HepG2 (cell line): ENCODE measurements around the gene OTUB2. TPM values are rescaled to one million over a fixed set of nuclear protein-coding genes. Genes with fewer than 3 reads are reported as not detected.

Experiments used
- ATAC-seq: fragments of 200-7000 bp; cut with Tn5 transposase; 3 replicates; pipeline ENCODE4 v1.9.1; 2020; ENCODE audit warnings: mild to moderate bottlenecking, moderate library complexity
- BruUV-seq: library from RNA; stranded (reverse); fragments of 400-500 nt; replicated peaks from 2 replicates; lab custom pipeline; 2021; lab: Mats Ljungman, UMichigan
- CTCF ChIA-PET: fragments of 300-600 bp; formaldehyde crosslinking; extraction: SDS; loops from one replicate; lab custom pipeline; 2021; ENCODE audit warnings: low total read pairs, inconsistent platforms, low intra/inter-chr PET ratio; lab: Yijun Ruan, JAX
- POLR2A ChIA-PET: fragments of 350-600 bp; sonication (Branson Sonifier 250); formaldehyde crosslinking; loops from one replicate; lab custom pipeline; 2020; ENCODE audit warnings: antibody characterized with exemption, inconsistent platforms; lab: Yijun Ruan, JAX
- DNase-seq: peaks from one replicate; pipeline ENCODE4 v3.0.0-alpha.2; 2015; ENCODE audit warnings: low spot score
- FAIRE-seq: peaks from 3 replicates; lab custom pipeline; 2011; peaks lifted over from hg19 to GRCh38; lab: Jason Lieb, UNC
- H2AFZ ChIP-seq: one replicate; pipeline ENCODE4 v1.6.1; 2011; ENCODE audit warnings: low read length, inconsistent platforms
- H3K27ac ChIP-seq: fragments of 300-600 bp; 3 replicates; pipeline ENCODE4 v1.8.0; 2011; ENCODE audit warnings: mixed run types, mild to moderate bottlenecking, mixed read lengths, low read length, inconsistent platforms; ENCODE audit not compliant: insufficient read depth; ENCODE audit errors: extremely low read length
- H3K27me3 ChIP-seq, 2 experiments: fragments of 200-600 bp in 1 of 2; 2 replicates in 1 of 2; 3 replicates in 1 of 2; pipeline versions ENCODE4 v1.6.0 to v1.8.0; 2011; ENCODE audit warnings: low read length in 2 of 2, mild to moderate bottlenecking in 2 of 2, moderate library complexity in 2 of 2, inconsistent platforms in 1 of 2; ENCODE audit not compliant: insufficient read depth in 2 of 2, control insufficient read depth in 1 of 2
- H3K36me3 ChIP-seq, 2 experiments: fragments of 200-600 bp in 1 of 2; replicated peaks in 1 of 2; 2 replicates in 1 of 2; 3 replicates in 1 of 2; pipeline versions ENCODE4 v1.5.1 to v1.8.0; 2011; ENCODE audit warnings: low read length in 2 of 2, inconsistent platforms in 1 of 2; ENCODE audit not compliant: insufficient read depth in 2 of 2, control insufficient read depth in 1 of 2
- H3K4me1 ChIP-seq: 2 replicates; pipeline ENCODE4 v1.5.1; 2012; ENCODE audit warnings: low read length, inconsistent platforms; ENCODE audit not compliant: insufficient read depth
- H3K4me2 ChIP-seq: 2 replicates; pipeline ENCODE4 v1.6.0; 2011; ENCODE audit warnings: low read depth, low read length, inconsistent platforms
- H3K4me3 ChIP-seq, 3 experiments: fragments of 200-600 bp in 1 of 3; sonication (generic), shearing (Covaris generic) in 1 of 3; replicated peaks in 1 of 3; 2 replicates each; pipeline ENCODE4 v1.5.1; 2011 to 2016; ENCODE audit warnings: low read length in 3 of 3, inconsistent platforms in 2 of 3, low read depth in 2 of 3, mild to moderate bottlenecking in 2 of 3, control low read depth in 1 of 3, mixed read lengths in 1 of 3; ENCODE audit not compliant: insufficient read depth in 1 of 3
- H3K79me2 ChIP-seq: one replicate; pipeline ENCODE4 v1.6.1; 2011; ENCODE audit warnings: low read length, inconsistent platforms; ENCODE audit not compliant: insufficient read depth
- H3K9ac ChIP-seq: 2 replicates; pipeline ENCODE4 v1.6.0; 2011; ENCODE audit warnings: mild to moderate bottlenecking, low read depth, low read length, inconsistent platforms; ENCODE audit not compliant: insufficient read depth
- H3K9me3 ChIP-seq: 2 replicates; pipeline ENCODE4 v1.5.1; 2012; ENCODE audit warnings: mild to moderate bottlenecking, low read length
- H4K20me1 ChIP-seq: 2 replicates; pipeline ENCODE4 v1.6.0; 2011; ENCODE audit warnings: inconsistent platforms, mild to moderate bottlenecking, low read length, moderate library complexity; ENCODE audit not compliant: insufficient read depth
- ARID3A ChIP-seq: IDR thresholded peaks from 2 replicates; pipeline ENCODE4 v1.6.1; 2012; ENCODE audit warnings: low read depth, low read length, improper control_type of control experiment
- DR1 ChIP-seq: sonication (generic); formaldehyde crosslinking; IDR thresholded peaks from 2 replicates; pipeline ENCODE4 v1.8.0; 2021; ENCODE audit warnings: mild to moderate bottlenecking, missing genetic modification reagents, inconsistent platforms
- HNF4G ChIP-seq, 2 experiments: sonication (generic) in 1 of 2; formaldehyde crosslinking in 1 of 2; IDR thresholded peaks; 2 replicates each; pipeline versions ENCODE4 v1.4.0 to v1.6.1; 2011 to 2020; ENCODE audit warnings: borderline replicate concordance in 2 of 2, low read depth in 2 of 2, mild to moderate bottlenecking in 2 of 2, low read length in 1 of 2, missing genetic modification reagents in 1 of 2, moderate library complexity in 1 of 2
- IRF9 ChIP-seq: sonication (generic); formaldehyde crosslinking; IDR thresholded peaks from 2 replicates; pipeline ENCODE4 v1.8.0; 2022; ENCODE audit warnings: missing genetic modification reagents, mild to moderate bottlenecking, borderline replicate concordance
- LCORL ChIP-seq, 2 experiments: fragments of 450-650 bp in 1 of 2; sonication (generic) in 1 of 2; formaldehyde crosslinking in 1 of 2; IDR thresholded peaks; 2 replicates each; pipeline versions ENCODE4 v1.5.0 to v1.6.1; 2017 to 2020; ENCODE audit warnings: antibody characterized with exemption in 1 of 2, missing genetic modification reagents in 1 of 2
- RFX3 ChIP-seq: IDR thresholded peaks from 2 replicates; pipeline ENCODE4 v1.6.1; 2016; ENCODE audit warnings: missing biosample characterization, missing genetic modification reagents
- SMARCC2 ChIP-seq: fragments of 450-650 bp; IDR thresholded peaks from 2 replicates; pipeline ENCODE4 v1.6.1; 2017; ENCODE audit warnings: antibody characterized with exemption, mild to moderate bottlenecking
- TCF12 ChIP-seq, 2 experiments: fragments of 450-650 bp in 1 of 2; sonication (generic) in 1 of 2; formaldehyde crosslinking in 1 of 2; IDR thresholded peaks; 2 replicates each; pipeline versions ENCODE4 v1.6.1 to v1.8.0; 2017 to 2022; ENCODE audit warnings: antibody characterized with exemption in 1 of 2, mild to moderate bottlenecking in 1 of 2, missing genetic modification reagents in 1 of 2, moderate library complexity in 1 of 2
- ZBTB39 ChIP-seq: sonication (generic); formaldehyde crosslinking; IDR thresholded peaks from 2 replicates; pipeline ENCODE4 v1.5.0; 2020; ENCODE audit warnings: missing genetic modification reagents
- ZNF225 ChIP-seq: sonication (generic); formaldehyde crosslinking; IDR thresholded peaks from 2 replicates; pipeline ENCODE4 v1.4.0; 2020; ENCODE audit warnings: mild to moderate bottlenecking, missing genetic modification reagents
- ZNF232 ChIP-seq: sonication (generic); formaldehyde crosslinking; IDR thresholded peaks from 2 replicates; pipeline ENCODE4 v1.4.0; 2020; ENCODE audit warnings: missing genetic modification reagents, borderline replicate concordance
- ZNF501 ChIP-seq: sonication (generic); formaldehyde crosslinking; IDR thresholded peaks from 2 replicates; pipeline ENCODE4 v1.5.1; 2020; ENCODE audit warnings: mild to moderate bottlenecking, moderate library complexity, missing genetic modification reagents
- ZNF557 ChIP-seq: sonication (generic); formaldehyde crosslinking; IDR thresholded peaks from 2 replicates; pipeline ENCODE4 v1.4.0; 2020; ENCODE audit warnings: missing genetic modification reagents
- ZNF574 ChIP-seq: sonication (generic); formaldehyde crosslinking; IDR thresholded peaks from 2 replicates; pipeline ENCODE4 v1.4.0; 2020; ENCODE audit warnings: missing genetic modification reagents
- ZNF644 ChIP-seq: IDR thresholded peaks from 2 replicates; pipeline ENCODE4 v1.6.1; 2016; ENCODE audit warnings: low read depth
- WGBS: methylation state at CpG from one replicate; pipeline ENCODE4 v1.1.6; 2017; ENCODE audit warnings: low lambda C conversion rate; 5-methylcytosine and 5-hydroxymethylcytosine counted together
- in situ Hi-C: cut with HindIII; loops from 2 replicates; pipeline ENCODE4 v1.10.0; 2017; ENCODE audit warnings: low pct_unique_long_range_greater_than_20kb; ENCODE audit not compliant: extremely low pct_ligation_motif_present
- intact Hi-C: fragments of 100-400 bp; cut with micrococcal nuclease; formaldehyde crosslinking; loops from one replicate; pipeline ENCODE4 v1.10.0; 2022; ENCODE audit not compliant: unreplicated experiment
- polyA plus RNA-seq, 8 experiments: library from polyadenylated mRNA; depleted of rRNA in 3 of 8; stranded (reverse) in 7 of 8; unstranded in 1 of 8; fragments of >200 nt; fragmentation: Illumina TruSeq in 4 of 8; extraction: Trizol in 4 of 8; gene quantifications; 2 replicates each; pipeline versions ENCODE4 v1.2.1 to v1.2.3, GENCODE V29; 2011 to 2016; ENCODE audit warnings: low read depth in 4 of 8, missing spikeins in 1 of 8, mixed read lengths in 1 of 8; ENCODE audit not compliant: insufficient read depth in 1 of 8
- total RNA-seq, 5 experiments: library from RNA; depleted of rRNA; stranded (reverse); fragments of >200 nt; fragmentation: Illumina TruSeq; extraction: Trizol; gene quantifications; 2 replicates each; pipeline ENCODE4 v1.2.3, GENCODE V29; 2016; ENCODE audit warnings: low read depth in 1 of 5

The OTUB2 gene
- total and polyA plus RNA-seq, 2 of the 13 experiments (the other 11 are each of a cell fraction or from before 2014, with no cell fraction given), result 2.2 to 2.4 TPM

GRCh38 chr14:94004015-94004414 lies 22.1 kb upstream of the OTUB2 start:
- Histone ChIP-seq H3K9ac (peak overlapping the region; percentile 21; the same call in 1 of the 2 replicates), H3K36me3 (no peaks in the 10 kb centered on the region), H3K4me2 (peak overlapping the region; percentile 87), H3K27ac (peak overlapping the region; percentile 53), H3K4me3 (peak overlapping the region in 2 of 3 experiments; percentile 18 to 62; a peak in 3 of 6 replicates), H3K27me3 (peaks cover 0 to 8% of the 10 kb centered on the region in 2 experiments; a peak in 2 of 5 replicates), H3K9me3 (no peaks in the 10 kb centered on the region), H3K79me2 (no peaks in the 10 kb centered on the region), H2AFZ (no peak overlapping the region), H3K4me1 (peaks cover 52% of the 10 kb centered on the region), H4K20me1 (no peaks in the 10 kb centered on the region)
- DNase-seq (peak; percentile 77), FAIRE-seq (peak; percentile 87), ATAC-seq (peak; percentile 75)
- BruUV-seq, result no TSS peak
- POLR2A ChIA-PET, result interaction anchor here (0.7 to 2.8 kb wide), 8 partner anchors 13 to 64 kb away, joined by 3 to 15 read pairs (median 6); partner anchors contain the start of gene OTUB2
- CTCF ChIA-PET, result interaction anchor here (1.4 kb wide), 1 partner anchor 50 kb away, joined by 3 read pairs; no protein-coding TSS in a partner anchor
- WGBS, result 0% methylated on average over 4 of the region's 8 CpGs
- in situ Hi-C loops, result loop anchor here (5.0 kb wide), 1 partner anchor 62 kb away; no protein-coding TSS in a partner anchor
- intact Hi-C loops, result loop anchor here (2.0 kb wide), 1 partner anchor 57 kb away; no protein-coding TSS in a partner anchor
- TF ChIP-seq IRF9 (CRISPR knock-in tag), result 0 out of 2 replicates have a peak, but pooled peaks have one; percentile 44
- TF ChIP-seq ZNF232 (CRISPR knock-in tag), result no peak
- no peak for TF ChIP-seq ZNF501 (CRISPR knock-in tag)
- no peak for TF ChIP-seq ZNF225
- TF ChIP-seq ZNF644 (CRISPR knock-in tag), result peak; percentile 45; the same call in 1 of the 2 replicates
- TF ChIP-seq DR1 (CRISPR knock-in tag), result no peak
- TF ChIP-seq SMARCC2, result no peak
- 0 out of 2 replicates have a peak, but pooled peaks have one; percentile 31 for TF ChIP-seq ARID3A
- TF ChIP-seq TCF12 (IDR thresholded peaks at IDR 0.05), result no peak
- TF ChIP-seq TCF12 (CRISPR knock-in tag; IDR thresholded peaks at IDR 0.05), result no peak
- TF ChIP-seq ZBTB39 (CRISPR knock-in tag), result no peak
- no peak for TF ChIP-seq LCORL (IDR thresholded peaks at IDR 0.05)
- peak; percentile 87 for TF ChIP-seq LCORL (CRISPR knock-in tag; IDR thresholded peaks at IDR 0.05)
- no peak for TF ChIP-seq RFX3
- TF ChIP-seq HNF4G (IDR thresholded peaks at IDR 0.05; ENCODE audit: borderline replicate concordance, low read depth, low read length), result peak; percentile 84; the same call in 1 of the 2 replicates
- TF ChIP-seq HNF4G (CRISPR knock-in tag; IDR thresholded peaks at IDR 0.05; ENCODE audit: borderline replicate concordance, low read depth), result peak; percentile 49; the same call in 1 of the 2 replicates
- TF ChIP-seq ZNF574 (CRISPR knock-in tag), result peak; percentile 36; the same call in 1 of the 2 replicates
- no peak for TF ChIP-seq ZNF557 (CRISPR knock-in tag)
